GM12801 (cell line): ENCODE results near the gene EIF3K.

Experiments
- CTCF ChIP-seq: IDR thresholded peaks from one replicate; pipeline ENCODE4 v1.5.1; 2011; ENCODE audit warnings: control low read depth; ENCODE audit not compliant: insufficient read length; ENCODE audit errors: extremely low read depth

Gene EIF3K

GRCh38 chr19:38650172-38650775, 31.3 kb downstream of the EIF3K start:
- TF ChIP-seq CTCF, result no peak

GRCh38 chr19:38650911-38651584, 32.1 kb downstream of the EIF3K start:
- TF ChIP-seq CTCF, result no peak

- no peak for TF ChIP-seq CTCF
Measured at GRCh38 chr19:38653028-38653571, 34.1 kb downstream of the EIF3K start.

- no peak for TF ChIP-seq CTCF
Measured at GRCh38 chr19:38654628-38655055, 35.7 kb downstream of the EIF3K start.

GRCh38 chr19:38655148-38655824, 36.3 kb downstream of the EIF3K start:
- TF ChIP-seq CTCF, result no peak

- no peak for TF ChIP-seq CTCF
Measured at GRCh38 chr19:38656171-38656981, 37.4 kb downstream of the EIF3K start.
